ENCODE results near the gene CABYR. TPM values are rescaled to one million over a fixed set of nuclear protein-coding genes. Genes with fewer than 3 reads are reported as not detected.

CABYR gene
- total RNA-seq, 2 experiments from 2014 or later = 0.48 to 0.95 TPM

- H3K9me3 Mint-ChIP-seq = no peaks in the 10 kb centered on the region
- H3K27ac Mint-ChIP-seq = no peak overlapping the region
- peaks cover 28% of the 10 kb centered on the region for H3K27me3 Mint-ChIP-seq
- no peaks in the 10 kb centered on the region for H3K4me1 Mint-ChIP-seq
- no peaks in the 10 kb centered on the region for H3K36me3 Mint-ChIP-seq (ENCODE audit: low read depth)
- ChIA-PET CTCF (interaction anchor here (2.6 kb wide), 1 partner anchor 10 kb away, joined by 16 read pairs; no protein-coding TSS in a partner anchor), POLR2A (no interaction called here)
- no peak overlapping the region for H3K4me3 Mint-ChIP-seq
- no peak for DNase-seq
Observed at GRCh38 chr18:24187049-24187448, 48.2 kb downstream of the CABYR start.

GRCh38 chr18:24187689-24188088 is 48.8 kb downstream of the CABYR start:
- Mint-ChIP-seq H3K4me1 (no peaks in the 10 kb centered on the region), H3K27ac (no peak overlapping the region), H3K4me3 (no peak overlapping the region), H3K36me3 (ENCODE audit: low read depth) (no peaks in the 10 kb centered on the region), H3K27me3 (peaks cover 32% of the 10 kb centered on the region), H3K9me3 (no peaks in the 10 kb centered on the region)
- ChIA-PET POLR2A (no interaction called here), CTCF (interaction anchor here (0.9 to 2.6 kb wide), 2 partner anchors 11 to 301 kb away, joined by 3 to 16 read pairs; no protein-coding TSS in a partner anchor)
- no peak for DNase-seq

GRCh38 chr18:24188120-24188519 is 49.3 kb downstream of the CABYR start:
- POLR2A ChIA-PET = no interaction called here
- no peak for DNase-seq
- H3K27me3 Mint-ChIP-seq = peaks cover 35% of the 10 kb centered on the region
- no peaks in the 10 kb centered on the region for H3K9me3 Mint-ChIP-seq
- no peaks in the 10 kb centered on the region for H3K4me1 Mint-ChIP-seq
- CTCF ChIA-PET = interaction anchor here (0.9 to 2.6 kb wide), 2 partner anchors 11 to 301 kb away, joined by 3 to 16 read pairs; no protein-coding TSS in a partner anchor
- H3K4me3 Mint-ChIP-seq = no peak overlapping the region
- H3K27ac Mint-ChIP-seq = no peak overlapping the region
- H3K36me3 Mint-ChIP-seq (ENCODE audit: low read depth) = no peaks in the 10 kb centered on the region

- ChIA-PET POLR2A (no interaction called here), CTCF (interaction anchor here (2.6 kb wide), 1 partner anchor 12 kb away, joined by 16 read pairs; no protein-coding TSS in a partner anchor)
- Mint-ChIP-seq H3K36me3 (ENCODE audit: low read depth) (no peaks in the 10 kb centered on the region), H3K27me3 (peaks cover 39% of the 10 kb centered on the region), H3K4me1 (no peaks in the 10 kb centered on the region), H3K27ac (no peak overlapping the region), H3K4me3 (no peak overlapping the region), H3K9me3 (no peaks in the 10 kb centered on the region)
- DNase-seq = no peak
Observed at GRCh38 chr18:24189007-24189528, 50.2 kb downstream of the CABYR start.

- CTCF ChIA-PET = interaction anchor here (1.8 to 2.6 kb wide), 2 partner anchors 13 kb away, joined by 5 to 16 read pairs; no protein-coding TSS in a partner anchor
- H3K36me3 Mint-ChIP-seq (ENCODE audit: low read depth) = no peaks in the 10 kb centered on the region
- H3K4me1 Mint-ChIP-seq = no peaks in the 10 kb centered on the region
- no peak for DNase-seq
- POLR2A ChIA-PET = no interaction called here
- H3K4me3 Mint-ChIP-seq = no peak overlapping the region
- H3K27ac Mint-ChIP-seq = no peak overlapping the region
- peaks cover 40% of the 10 kb centered on the region for H3K27me3 Mint-ChIP-seq
- H3K9me3 Mint-ChIP-seq = no peaks in the 10 kb centered on the region
Observed at GRCh38 chr18:24189664-24190346, 50.9 kb downstream of the CABYR start.

- Mint-ChIP-seq H3K27me3 (peaks cover 40% of the 10 kb centered on the region), H3K4me3 (no peak overlapping the region), H3K27ac (no peak overlapping the region), H3K9me3 (no peaks in the 10 kb centered on the region), H3K36me3 (ENCODE audit: low read depth) (no peaks in the 10 kb centered on the region), H3K4me1 (no peaks in the 10 kb centered on the region)
- POLR2A ChIA-PET = no interaction called here
- CTCF ChIA-PET = interaction anchor here (1.8 to 2.0 kb wide), 2 partner anchors 14 to 298 kb away, joined by 5 read pairs; no protein-coding TSS in a partner anchor
- no peak for DNase-seq
Observed at GRCh38 chr18:24190590-24190989, 51.7 kb downstream of the CABYR start.

GRCh38 chr18:24195296-24196053 is 56.6 kb downstream of the CABYR start:
- H3K27ac Mint-ChIP-seq = no peak overlapping the region
- no peak for DNase-seq
- H3K4me1 Mint-ChIP-seq = no peaks in the 10 kb centered on the region
- CTCF ChIA-PET = interaction anchor here (1.6 kb wide), 1 partner anchor 294 kb away, joined by 4 read pairs; no protein-coding TSS in a partner anchor
- no peaks in the 10 kb centered on the region for H3K36me3 Mint-ChIP-seq (ENCODE audit: low read depth)
- no peak overlapping the region for H3K4me3 Mint-ChIP-seq
- H3K27me3 Mint-ChIP-seq = peaks cover 19% of the 10 kb centered on the region
- H3K9me3 Mint-ChIP-seq = no peaks in the 10 kb centered on the region
- POLR2A ChIA-PET = no interaction called here

- POLR2A ChIA-PET = no interaction called here
- H3K27me3 Mint-ChIP-seq = peaks cover 19% of the 10 kb centered on the region
- H3K27ac Mint-ChIP-seq = no peak overlapping the region
- no peak overlapping the region for H3K4me3 Mint-ChIP-seq
- no peaks in the 10 kb centered on the region for H3K4me1 Mint-ChIP-seq
- H3K36me3 Mint-ChIP-seq (ENCODE audit: low read depth) = no peaks in the 10 kb centered on the region
- no peak for DNase-seq
- CTCF ChIA-PET = interaction anchor here (1.0 kb wide), 1 partner anchor 19 kb away, joined by 3 read pairs; no protein-coding TSS in a partner anchor
- no peaks in the 10 kb centered on the region for H3K9me3 Mint-ChIP-seq
Observed at GRCh38 chr18:24196764-24197163, 57.9 kb downstream of the CABYR start.

GRCh38 chr18:24197412-24197811 is 58.5 kb downstream of the CABYR start:
- Mint-ChIP-seq H3K27me3 (peaks cover 19% of the 10 kb centered on the region), H3K9me3 (no peaks in the 10 kb centered on the region), H3K4me1 (no peaks in the 10 kb centered on the region), H3K4me3 (no peak overlapping the region), H3K36me3 (ENCODE audit: low read depth) (no peaks in the 10 kb centered on the region), H3K27ac (no peak overlapping the region)
- CTCF ChIA-PET = interaction anchor here (1.0 kb wide), 1 partner anchor 20 kb away, joined by 3 read pairs; no protein-coding TSS in a partner anchor
- DNase-seq = no peak
- POLR2A ChIA-PET = no interaction called here

- DNase-seq = no peak
- Mint-ChIP-seq H3K4me3 (no peak overlapping the region), H3K36me3 (ENCODE audit: low read depth) (no peaks in the 10 kb centered on the region), H3K4me1 (no peaks in the 10 kb centered on the region), H3K27ac (no peak overlapping the region), H3K27me3 (peaks cover 12% of the 10 kb centered on the region), H3K9me3 (no peaks in the 10 kb centered on the region)
- POLR2A ChIA-PET = no interaction called here
- CTCF ChIA-PET = no interaction called here
Observed at GRCh38 chr18:24198461-24198860, 59.6 kb downstream of the CABYR start.

- Mint-ChIP-seq H3K9me3 (no peaks in the 10 kb centered on the region), H3K27ac (no peak overlapping the region), H3K4me1 (no peaks in the 10 kb centered on the region), H3K4me3 (no peak overlapping the region), H3K36me3 (ENCODE audit: low read depth) (no peaks in the 10 kb centered on the region), H3K27me3 (peaks cover 9% of the 10 kb centered on the region)
- ChIA-PET POLR2A (no interaction called here), CTCF (no interaction called here)
- no peak for DNase-seq
Observed at GRCh38 chr18:24199372-24199962, 60.6 kb downstream of the CABYR start.

GRCh38 chr18:24200494-24201290 is 61.8 kb downstream of the CABYR start:
- Mint-ChIP-seq H3K27me3 (peaks cover 7% of the 10 kb centered on the region), H3K4me1 (no peaks in the 10 kb centered on the region), H3K36me3 (ENCODE audit: low read depth) (no peaks in the 10 kb centered on the region), H3K4me3 (no peak overlapping the region), H3K9me3 (no peaks in the 10 kb centered on the region), H3K27ac (no peak overlapping the region)
- CTCF ChIA-PET = no interaction called here
- DNase-seq = no peak
- POLR2A ChIA-PET = no interaction called here
